Activated CD4-positive, alpha-beta T cell treated with anti-CD3 and anti-CD28 coated beads, Interleukin-2, amount 10 ng/mL, durations not matched to agents 24 days and 14 days (primary cell): Measurements from ENCODE around the gene AP3M1. TPM values are rescaled to one million over a fixed set of nuclear protein-coding genes. Genes with fewer than 3 reads are reported as not detected.

Source experiments
- DNase-seq: peaks from one replicate; pipeline ENCODE4 v3.0.0; 2022
- H3K27ac Mint-ChIP-seq: one replicate; pipeline ENCODE4 v1.8.0; 2022; ENCODE audit warnings: mild to moderate bottlenecking, mixed read lengths
- H3K27me3 Mint-ChIP-seq: one replicate; pipeline ENCODE4 v1.8.0; 2022; ENCODE audit warnings: mixed read lengths
- H3K36me3 Mint-ChIP-seq: one replicate; pipeline ENCODE4 v1.8.0; 2022; ENCODE audit warnings: low read depth, mild to moderate bottlenecking, mixed read lengths
- H3K4me1 Mint-ChIP-seq: one replicate; pipeline ENCODE4 v1.8.0; 2021; ENCODE audit warnings: mixed read lengths
- H3K4me3 Mint-ChIP-seq: one replicate; pipeline ENCODE4 v1.8.0; 2022; ENCODE audit warnings: mild to moderate bottlenecking, moderate library complexity, mixed read lengths
- H3K9me3 Mint-ChIP-seq: one replicate; pipeline ENCODE4 v1.8.0; 2021; ENCODE audit warnings: mixed read lengths
- intact Hi-C: fragments of 100-400 bp; cut with micrococcal nuclease; formaldehyde crosslinking; loops from one replicate; pipeline ENCODE4 v1.15.1; 2023
- total RNA-seq: library from RNA; stranded (reverse); gene quantifications from 2 replicates; pipeline ENCODE4 v1.2.3, GENCODE V29; 2022

The AP3M1 gene
- total RNA-seq, 1 donor from 2014 or later, result 51.9 TPM

- Mint-ChIP-seq H3K27ac (peak overlapping the region; percentile 26), H3K9me3 (no peaks in the 10 kb centered on the region), H3K4me1 (peaks cover 4% of the 10 kb centered on the region), H3K36me3 (peaks cover 40% of the 10 kb centered on the region), H3K4me3 (no peak overlapping the region), H3K27me3 (no peaks in the 10 kb centered on the region)
- DNase-seq, result no peak
- intact Hi-C loops, result no loop called here
Measured at GRCh38 chr10:74096777-74097176, 53.9 kb downstream of the AP3M1 start.

DNA sequence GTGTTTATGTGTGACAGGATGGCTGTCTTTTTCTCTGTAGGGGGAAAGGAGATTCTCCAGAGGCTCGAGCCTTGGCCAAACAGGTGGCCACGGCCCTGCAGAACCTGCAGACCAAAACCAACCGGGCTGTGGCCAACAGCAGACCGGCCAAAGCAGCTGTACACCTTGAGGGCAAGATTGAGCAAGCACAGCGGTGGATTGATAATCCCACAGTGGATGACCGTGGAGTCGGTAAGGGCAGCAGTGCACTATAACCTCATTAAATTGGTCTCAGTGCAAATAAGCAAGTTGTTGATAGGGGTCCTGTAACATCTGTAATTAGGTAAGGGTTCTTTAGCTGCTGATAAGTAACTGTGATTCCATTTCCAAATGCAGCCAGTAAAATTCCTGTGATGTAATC, 56.4 kb downstream of the AP3M1 start:
- H3K4me3 Mint-ChIP-seq, result no peak overlapping the region
- no peak for DNase-seq
- no peaks in the 10 kb centered on the region for H3K27me3 Mint-ChIP-seq
- H3K4me1 Mint-ChIP-seq, result peaks cover 4% of the 10 kb centered on the region
- intact Hi-C loops, result no loop called here
- H3K9me3 Mint-ChIP-seq, result no peaks in the 10 kb centered on the region
- no peak overlapping the region for H3K27ac Mint-ChIP-seq
- peaks cover 47% of the 10 kb centered on the region for H3K36me3 Mint-ChIP-seq

DNA sequence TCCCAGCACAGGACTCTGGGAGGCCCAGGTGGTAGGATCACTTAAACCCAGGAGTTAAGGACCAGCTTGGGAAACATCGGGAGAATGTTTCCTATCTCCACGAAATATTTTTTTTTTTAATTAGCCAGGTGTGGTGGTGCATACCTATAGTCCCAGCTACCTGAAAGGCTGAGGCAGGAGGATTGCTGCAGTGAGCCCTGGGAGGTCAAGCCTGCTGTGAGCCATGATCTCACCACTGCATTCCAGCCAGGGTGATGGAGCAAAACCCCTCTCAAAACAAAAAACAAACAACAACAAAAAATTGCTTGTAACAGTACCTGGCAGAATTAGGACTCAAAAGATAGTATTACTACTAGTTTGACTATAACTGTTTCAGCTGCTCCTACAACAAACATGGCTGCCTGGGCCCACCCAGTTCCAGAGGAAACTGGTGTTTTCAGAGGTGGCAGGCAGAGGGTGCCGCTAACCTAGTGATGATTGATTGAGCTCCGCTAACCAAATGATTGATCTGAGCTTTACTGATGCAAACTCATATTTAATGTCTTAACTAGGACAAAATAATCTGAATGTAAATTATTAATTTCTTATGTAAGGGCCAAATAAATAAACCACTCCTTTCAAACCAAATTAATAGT, 57.0 kb downstream of the AP3M1 start:
- intact Hi-C loops, result no loop called here
- H3K4me1 Mint-ChIP-seq, result no peaks in the 10 kb centered on the region
- peaks cover 50% of the 10 kb centered on the region for H3K36me3 Mint-ChIP-seq
- DNase-seq, result no peak
- H3K27me3 Mint-ChIP-seq, result no peaks in the 10 kb centered on the region
- H3K4me3 Mint-ChIP-seq, result no peak overlapping the region
- no peak overlapping the region for H3K27ac Mint-ChIP-seq
- H3K9me3 Mint-ChIP-seq, result no peaks in the 10 kb centered on the region

GRCh38 chr10:74092372-74092771, 58.3 kb downstream of the AP3M1 start:
- Mint-ChIP-seq H3K9me3 (no peaks in the 10 kb centered on the region), H3K27ac (no peak overlapping the region), H3K36me3 (peaks cover 42% of the 10 kb centered on the region), H3K4me3 (no peak overlapping the region), H3K27me3 (no peaks in the 10 kb centered on the region), H3K4me1 (no peaks in the 10 kb centered on the region)
- DNase-seq, result no peak
- intact Hi-C loops, result no loop called here

- intact Hi-C loops, result no loop called here
- peaks cover 8% of the 10 kb centered on the region for H3K4me1 Mint-ChIP-seq
- no peaks in the 10 kb centered on the region for H3K27me3 Mint-ChIP-seq
- DNase-seq, result no peak
- peaks cover 26% of the 10 kb centered on the region for H3K36me3 Mint-ChIP-seq
- H3K9me3 Mint-ChIP-seq, result no peaks in the 10 kb centered on the region
- no peak overlapping the region for H3K4me3 Mint-ChIP-seq
- H3K27ac Mint-ChIP-seq, result no peak overlapping the region
Measured at GRCh38 chr10:74088722-74089121, 61.9 kb downstream of the AP3M1 start.

DNA sequence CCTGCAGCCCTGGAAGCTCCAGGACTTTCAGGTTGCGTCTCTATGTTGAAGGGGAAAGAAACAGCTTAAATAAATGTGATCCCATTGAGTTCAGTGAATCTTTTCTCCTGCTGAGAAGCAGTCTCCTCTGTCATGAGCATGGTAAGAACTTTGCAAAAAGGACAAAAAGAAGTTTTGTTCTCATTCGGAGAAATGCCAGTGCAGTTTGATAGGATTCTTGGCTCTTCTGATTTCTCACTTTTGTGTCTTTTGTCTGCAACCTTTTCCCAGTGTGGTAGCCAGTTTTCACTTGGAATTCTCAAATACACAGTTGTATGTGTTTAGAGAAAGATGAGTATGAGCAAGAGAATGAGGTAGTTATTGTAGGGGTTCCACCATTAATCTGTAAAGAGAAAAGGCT, 64.3 kb downstream of the AP3M1 start:
- peaks cover 11% of the 10 kb centered on the region for H3K4me1 Mint-ChIP-seq
- no peak overlapping the region for H3K27ac Mint-ChIP-seq
- H3K4me3 Mint-ChIP-seq, result no peak overlapping the region
- peaks cover 34% of the 10 kb centered on the region for H3K36me3 Mint-ChIP-seq
- no peaks in the 10 kb centered on the region for H3K9me3 Mint-ChIP-seq
- intact Hi-C loops, result no loop called here
- H3K27me3 Mint-ChIP-seq, result no peaks in the 10 kb centered on the region
- no peak for DNase-seq

GRCh38 chr10:74084955-74085354, 65.7 kb downstream of the AP3M1 start:
- Mint-ChIP-seq H3K4me1 (peaks cover 19% of the 10 kb centered on the region), H3K27ac (peak overlapping the region; percentile 34), H3K36me3 (peaks cover 28% of the 10 kb centered on the region), H3K9me3 (no peaks in the 10 kb centered on the region), H3K4me3 (no peak overlapping the region), H3K27me3 (no peaks in the 10 kb centered on the region)
- peak; percentile 57 for DNase-seq
- intact Hi-C loops, result no loop called here

GRCh38 chr10:74083304-74083703, 67.3 kb downstream of the AP3M1 start:
- Mint-ChIP-seq H3K27ac (no peak overlapping the region), H3K36me3 (peaks cover 19% of the 10 kb centered on the region), H3K27me3 (no peaks in the 10 kb centered on the region), H3K4me1 (peaks cover 33% of the 10 kb centered on the region), H3K4me3 (no peak overlapping the region), H3K9me3 (no peaks in the 10 kb centered on the region)
- intact Hi-C loops, result no loop called here
- peak; percentile 41 for DNase-seq

DNA sequence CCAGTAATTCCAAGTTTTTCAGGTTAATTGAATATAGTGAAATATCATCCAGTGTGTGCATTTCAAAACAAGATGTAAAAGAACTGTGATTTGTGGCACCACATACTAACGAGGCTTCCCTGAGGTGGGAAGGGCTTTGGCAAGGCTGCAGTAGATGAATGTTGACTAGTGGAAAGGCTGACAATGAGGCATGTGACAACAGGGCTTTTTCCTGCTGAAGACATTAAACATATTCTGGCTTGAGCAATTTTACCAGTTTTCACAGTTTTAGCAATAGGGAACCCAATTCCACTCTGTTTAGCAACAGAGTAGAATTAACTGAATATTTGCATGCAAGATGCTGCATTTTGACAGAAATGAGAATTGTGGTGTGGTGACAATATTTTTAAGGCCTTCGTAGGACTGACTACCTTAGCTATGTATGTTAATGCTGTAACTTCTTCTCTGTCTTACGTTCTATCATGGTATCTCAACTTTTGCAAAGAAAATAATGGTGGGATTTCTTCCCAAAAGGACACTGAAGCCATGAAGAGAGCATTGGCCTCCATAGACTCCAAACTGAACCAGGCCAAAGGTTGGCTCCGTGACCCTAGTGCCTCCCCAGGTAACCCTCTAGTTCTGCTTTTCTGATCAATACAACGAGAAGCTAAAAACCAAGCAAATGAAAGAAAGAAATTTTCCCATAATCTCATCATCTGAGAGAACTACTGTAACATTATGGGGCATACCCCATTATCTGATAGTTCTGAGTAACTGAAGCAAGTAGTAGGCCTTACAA, 68.5 kb downstream of the AP3M1 start:
- intact Hi-C loops, result loop anchor here (1.0 to 2.0 kb wide), 2 partner anchors 196 to 233 kb away; no protein-coding TSS in a partner anchor
- peaks cover 22% of the 10 kb centered on the region for H3K36me3 Mint-ChIP-seq
- H3K4me1 Mint-ChIP-seq, result peaks cover 39% of the 10 kb centered on the region
- no peaks in the 10 kb centered on the region for H3K9me3 Mint-ChIP-seq
- H3K4me3 Mint-ChIP-seq, result no peak overlapping the region
- peak; percentile 43 for DNase-seq
- no peak overlapping the region for H3K27ac Mint-ChIP-seq
- no peaks in the 10 kb centered on the region for H3K27me3 Mint-ChIP-seq

DNA sequence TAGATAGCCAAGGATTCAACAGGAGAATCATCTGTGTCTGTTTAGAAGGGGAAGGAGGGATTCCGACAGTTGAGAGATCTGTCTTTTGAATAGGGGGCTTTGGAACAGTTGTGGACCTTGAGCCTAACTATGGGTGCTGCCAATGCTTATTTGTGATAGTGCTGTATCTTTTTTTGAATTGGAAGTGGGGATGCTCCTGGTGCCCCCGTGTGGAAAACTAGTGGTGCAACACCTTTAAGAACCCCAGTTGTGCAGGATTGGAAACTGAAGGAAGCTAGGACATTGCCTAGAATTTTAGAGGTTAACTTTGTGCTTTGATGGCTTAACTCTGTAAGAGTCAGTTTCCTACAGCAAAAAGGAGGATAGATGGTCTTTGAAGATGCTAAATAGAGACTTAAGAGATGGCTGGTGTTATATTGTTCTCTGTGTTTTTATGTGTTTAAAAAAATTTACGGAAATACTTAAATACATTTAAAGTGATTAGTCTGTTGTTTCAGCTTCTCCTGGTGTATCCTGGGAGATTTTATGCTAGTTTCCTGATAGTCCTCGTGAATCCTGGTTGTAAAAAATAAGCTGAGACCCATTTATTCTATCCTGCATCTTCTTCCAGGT, 69.3 kb downstream of the AP3M1 start:
- peaks cover 21% of the 10 kb centered on the region for H3K36me3 Mint-ChIP-seq
- H3K4me3 Mint-ChIP-seq, result no peak overlapping the region
- no peaks in the 10 kb centered on the region for H3K9me3 Mint-ChIP-seq
- peak; percentile 81 for DNase-seq
- no peaks in the 10 kb centered on the region for H3K27me3 Mint-ChIP-seq
- peaks cover 39% of the 10 kb centered on the region for H3K4me1 Mint-ChIP-seq
- intact Hi-C loops, result loop anchor here (1.0 to 2.0 kb wide), 2 partner anchors 195 to 232 kb away; no protein-coding TSS in a partner anchor
- no peak overlapping the region for H3K27ac Mint-ChIP-seq

GRCh38 chr10:74079936-74080590, 70.6 kb downstream of the AP3M1 start:
- no peak for DNase-seq
- Mint-ChIP-seq H3K9me3 (no peaks in the 10 kb centered on the region), H3K27me3 (no peaks in the 10 kb centered on the region), H3K4me1 (peaks cover 35% of the 10 kb centered on the region), H3K27ac (peak overlapping the region; percentile 24), H3K4me3 (no peak overlapping the region), H3K36me3 (peaks cover 26% of the 10 kb centered on the region)
- intact Hi-C loops, result loop anchor here (2.0 to 5.0 kb wide), 3 partner anchors 83 to 231 kb away; partner anchors contain the start of gene VCL

GRCh38 chr10:74079028-74079935, 71.3 kb downstream of the AP3M1 start:
- H3K4me3 Mint-ChIP-seq, result no peak overlapping the region
- intact Hi-C loops, result loop anchor here (2.0 to 5.0 kb wide), 2 partner anchors 82 to 122 kb away; partner anchors contain the start of gene VCL
- no peaks in the 10 kb centered on the region for H3K27me3 Mint-ChIP-seq
- no peaks in the 10 kb centered on the region for H3K9me3 Mint-ChIP-seq
- DNase-seq, result peak; percentile 37
- peak overlapping the region; percentile 36 for H3K27ac Mint-ChIP-seq
- peaks cover 32% of the 10 kb centered on the region for H3K36me3 Mint-ChIP-seq
- peaks cover 31% of the 10 kb centered on the region for H3K4me1 Mint-ChIP-seq

- peaks cover 31% of the 10 kb centered on the region for H3K4me1 Mint-ChIP-seq
- H3K4me3 Mint-ChIP-seq, result peak overlapping the region; percentile 0
- intact Hi-C loops, result loop anchor here (1.0 to 5.0 kb wide), 3 partner anchors 22 to 121 kb away; partner anchors contain the start of gene VCL
- peak overlapping the region; percentile 36 for H3K27ac Mint-ChIP-seq
- peak; percentile 58 for DNase-seq
- H3K27me3 Mint-ChIP-seq, result no peaks in the 10 kb centered on the region
- peaks cover 38% of the 10 kb centered on the region for H3K36me3 Mint-ChIP-seq
- H3K9me3 Mint-ChIP-seq, result no peaks in the 10 kb centered on the region
Measured at GRCh38 chr10:74078037-74078436, 72.6 kb downstream of the AP3M1 start.
